GM23338 (cell line): ENCODE measurements around the gene ADRA2B. TPM values are rescaled to one million over a fixed set of nuclear protein-coding genes. Genes with fewer than 3 reads are reported as not detected.

ENCODE experiments used
- ATAC-seq: fragments of 200-7000 bp; cut with Tn5 transposase; 3 replicates; pipeline ENCODE4 v1.9.1; 2020
- DNase-seq: peaks from one replicate; pipeline ENCODE4 v3.0.0-alpha.2; 2015; ENCODE audit warnings: low spot score
- H2AFZ ChIP-seq: fragments of 200-600 bp; sonication (generic); 2 replicates; pipeline ENCODE4 v1.8.0; 2016; ENCODE audit warnings: antibody characterized with exemption, mild to moderate bottlenecking, moderate library complexity
- H3F3A ChIP-seq: fragments of 200-600 bp; sonication (generic); replicated peaks from 2 replicates; pipeline ENCODE4 v1.8.0; 2017; ENCODE audit warnings: antibody characterized with exemption, mixed run types, low read depth
- H3K27ac ChIP-seq: fragments of 200-600 bp; sonication (generic); 2 replicates; pipeline ENCODE4 v1.6.1; 2016; ENCODE audit warnings: low read depth
- H3K27me3 ChIP-seq: fragments of 200-600 bp; sonication (generic); 2 replicates; pipeline ENCODE4 v1.8.0; 2016; ENCODE audit warnings: mild to moderate bottlenecking, mixed run types, moderate library complexity; ENCODE audit not compliant: insufficient read depth
- H3K36me3 ChIP-seq: fragments of 200-600 bp; sonication (generic); 2 replicates; pipeline ENCODE4 v1.8.0; 2016; ENCODE audit warnings: mild to moderate bottlenecking; ENCODE audit not compliant: insufficient read depth
- H3K4me1 ChIP-seq: fragments of 200-600 bp; sonication (generic); 2 replicates; pipeline ENCODE4 v1.8.0; 2016; ENCODE audit warnings: mild to moderate bottlenecking, moderate library complexity; ENCODE audit not compliant: insufficient read depth
- H3K4me2 ChIP-seq: fragments of 200-600 bp; sonication (generic); 2 replicates; pipeline ENCODE4 v1.7.1; 2017; ENCODE audit warnings: mixed run types
- H3K4me3 ChIP-seq: fragments of 200-600 bp; sonication (generic); 2 replicates; pipeline ENCODE4 v1.6.1; 2016; ENCODE audit warnings: mixed run types
- H3K79me2 ChIP-seq: fragments of 200-600 bp; sonication (generic); replicated peaks from 2 replicates; pipeline ENCODE4 v1.8.0; 2017; ENCODE audit warnings: mild to moderate bottlenecking; ENCODE audit not compliant: insufficient read depth
- H3K9me2 ChIP-seq: fragments of 200-600 bp; sonication (generic); 2 replicates; pipeline ENCODE4 v1.8.0; 2017; ENCODE audit not compliant: insufficient read depth
- H4K20me1 ChIP-seq: fragments of 200-600 bp; sonication (generic); replicated peaks from 2 replicates; pipeline ENCODE4 v1.8.0; 2017; ENCODE audit warnings: mild to moderate bottlenecking; ENCODE audit not compliant: insufficient read depth
- H3K27ac Mint-ChIP-seq: 2 replicates; pipeline ENCODE4 v1.8.0; 2020; ENCODE audit warnings: inconsistent platforms, mild to moderate bottlenecking, moderate library complexity, mixed read lengths
- H3K27me3 Mint-ChIP-seq: 3 replicates; pipeline ENCODE4 v1.8.0; 2022; ENCODE audit warnings: low read depth, mild to moderate bottlenecking, moderate library complexity, mixed read lengths, inconsistent platforms; ENCODE audit not compliant: insufficient read depth, poor library complexity
- H3K36me3 Mint-ChIP-seq: 3 replicates; pipeline ENCODE4 v1.8.0; 2021; ENCODE audit warnings: low read depth, mild to moderate bottlenecking, inconsistent platforms, moderate library complexity, mixed read lengths
- H3K4me1 Mint-ChIP-seq: 3 replicates; pipeline ENCODE4 v1.8.0; 2020; ENCODE audit warnings: mild to moderate bottlenecking, inconsistent platforms, mixed read lengths
- H3K4me3 Mint-ChIP-seq: 3 replicates; pipeline ENCODE4 v1.8.0; 2021; ENCODE audit warnings: moderate library complexity, mild to moderate bottlenecking, inconsistent platforms, mixed read lengths
- H3K9me3 Mint-ChIP-seq: 3 replicates; pipeline ENCODE4 v1.8.0; 2020; ENCODE audit warnings: moderate library complexity, mild to moderate bottlenecking, inconsistent platforms, mixed read lengths
- CTCF ChIP-seq, 2 experiments: fragments of 200-600 bp in 1 of 2; sonication (generic) in 1 of 2; conservative IDR thresholded peaks; 2 replicates each; pipeline versions ENCODE4 v1.5.1 to v1.6.1; 2016 to 2017; ENCODE audit warnings: antibody characterized with exemption in 2 of 2, low read depth in 2 of 2, mild to moderate bottlenecking in 2 of 2, moderate library complexity in 1 of 2
- NANOG ChIP-seq: IDR thresholded peaks from 2 replicates; pipeline ENCODE4 v1.6.1; 2016; ENCODE audit warnings: antibody characterized with exemption, borderline replicate concordance
- ZNF114 ChIP-seq: fragments of 250-450 bp; sonication (Bioruptor Pico); IDR thresholded peaks from 2 replicates; pipeline ENCODE4 v1.5.0; 2020; ENCODE audit warnings: mild to moderate bottlenecking, moderate library complexity
- polyA plus RNA-seq: library from polyadenylated mRNA; unstranded; fragments of >200 nt; fragmentation: Nextera tagmentation; extraction: Ambion mirVana; gene quantifications from 2 replicates; pipeline ENCODE4 v1.2.1, GENCODE V29; 2016
- total RNA-seq: library from RNA; depleted of rRNA; stranded (reverse); fragments of >200 nt; shearing (Covaris generic); gene quantifications from 2 replicates; pipeline ENCODE4 v1.2.3, GENCODE V29; 2014
- TF ChIP-seq, protein P1 (sequence below): fragments of 250-450 bp; sonication (Bioruptor Pico); IDR thresholded peaks from 2 replicates; pipeline ENCODE4 v1.5.0; 2020; ENCODE audit warnings: mild to moderate bottlenecking, moderate library complexity
- TF ChIP-seq, protein P2 (sequence below): IDR thresholded peaks from one replicate; pipeline ENCODE4 v1.6.1; 2018; ENCODE audit warnings: antibody characterized with exemption; ENCODE audit not compliant: unreplicated experiment

ADRA2B gene
- total and polyA plus RNA-seq, 2 experiments from 2014 or later: 1.7 to 5.9 TPM

DNA sequence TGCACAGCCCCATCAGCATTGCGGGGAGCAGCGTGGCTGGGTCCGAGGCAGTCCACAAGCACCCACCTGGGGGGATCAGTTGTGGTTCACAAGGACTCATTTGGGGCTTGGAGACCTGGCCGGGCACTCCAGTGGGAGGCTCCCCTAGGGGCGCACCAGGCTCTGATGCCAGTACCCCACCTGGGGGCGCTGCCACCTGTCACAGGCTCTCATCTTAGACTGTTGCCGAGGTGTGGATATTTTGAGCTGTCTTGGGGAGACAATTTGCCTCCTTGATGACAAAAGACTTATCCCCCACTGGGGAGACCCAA, 3.0 kb downstream of the ADRA2B start:
- Histone ChIP-seq H3K27ac (no peak overlapping the region), H3K36me3 (no peaks in the 10 kb centered on the region), H3K4me2 (no peak overlapping the region), H4K20me1 (no peaks in the 10 kb centered on the region), H3K4me3 (no peak overlapping the region), H3K4me1 (peaks cover 18% of the 10 kb centered on the region), H3F3A (no peaks in the 10 kb centered on the region), H3K27me3 (peaks cover 27% of the 10 kb centered on the region), H3K9me2 (no peaks in the 10 kb centered on the region), H2AFZ (no peak overlapping the region), H3K79me2 (no peaks in the 10 kb centered on the region)
- peak; percentile 2; the same call in 2 of the 3 replicates for ATAC-seq
- DNase-seq: peak; percentile 57
- Mint-ChIP-seq H3K4me3 (no peak overlapping the region), H3K27ac (no peak overlapping the region), H3K4me1 (peaks cover 32% of the 10 kb centered on the region), H3K9me3 (peaks cover 4% of the 10 kb centered on the region; the same call in 2 of the 3 replicates), H3K27me3 (peaks cover 29% of the 10 kb centered on the region), H3K36me3 (no peaks in the 10 kb centered on the region)
- TF ChIP-seq CTCF (conservative IDR thresholded peaks at IDR 0.05; ENCODE audit: low read depth in 2 of 2) (peak; percentile 62 to 63), NANOG (no peak), ZNF114 (CRISPR knock-in tag) (no peak)

GRCh38 chr2:96112501-96113366, 3.6 kb downstream of the ADRA2B start:
- Histone ChIP-seq H3K27me3 (peaks cover 22% of the 10 kb centered on the region), H3K4me2 (no peak overlapping the region), H3K79me2 (no peaks in the 10 kb centered on the region), H3K4me1 (peaks cover 24% of the 10 kb centered on the region), H3K27ac (no peak overlapping the region), H2AFZ (no peak overlapping the region), H4K20me1 (no peaks in the 10 kb centered on the region), H3K4me3 (no peak overlapping the region), H3K36me3 (no peaks in the 10 kb centered on the region), H3F3A (no peaks in the 10 kb centered on the region), H3K9me2 (no peaks in the 10 kb centered on the region)
- Mint-ChIP-seq H3K27me3 (peaks cover 27% of the 10 kb centered on the region), H3K27ac (no peak overlapping the region), H3K9me3 (peaks cover 4% of the 10 kb centered on the region; the same call in 2 of the 3 replicates), H3K4me3 (no peak overlapping the region), H3K36me3 (no peaks in the 10 kb centered on the region), H3K4me1 (peaks cover 37% of the 10 kb centered on the region)
- DNase-seq: no peak
- ATAC-seq: no peak
- TF ChIP-seq, protein P1, sequence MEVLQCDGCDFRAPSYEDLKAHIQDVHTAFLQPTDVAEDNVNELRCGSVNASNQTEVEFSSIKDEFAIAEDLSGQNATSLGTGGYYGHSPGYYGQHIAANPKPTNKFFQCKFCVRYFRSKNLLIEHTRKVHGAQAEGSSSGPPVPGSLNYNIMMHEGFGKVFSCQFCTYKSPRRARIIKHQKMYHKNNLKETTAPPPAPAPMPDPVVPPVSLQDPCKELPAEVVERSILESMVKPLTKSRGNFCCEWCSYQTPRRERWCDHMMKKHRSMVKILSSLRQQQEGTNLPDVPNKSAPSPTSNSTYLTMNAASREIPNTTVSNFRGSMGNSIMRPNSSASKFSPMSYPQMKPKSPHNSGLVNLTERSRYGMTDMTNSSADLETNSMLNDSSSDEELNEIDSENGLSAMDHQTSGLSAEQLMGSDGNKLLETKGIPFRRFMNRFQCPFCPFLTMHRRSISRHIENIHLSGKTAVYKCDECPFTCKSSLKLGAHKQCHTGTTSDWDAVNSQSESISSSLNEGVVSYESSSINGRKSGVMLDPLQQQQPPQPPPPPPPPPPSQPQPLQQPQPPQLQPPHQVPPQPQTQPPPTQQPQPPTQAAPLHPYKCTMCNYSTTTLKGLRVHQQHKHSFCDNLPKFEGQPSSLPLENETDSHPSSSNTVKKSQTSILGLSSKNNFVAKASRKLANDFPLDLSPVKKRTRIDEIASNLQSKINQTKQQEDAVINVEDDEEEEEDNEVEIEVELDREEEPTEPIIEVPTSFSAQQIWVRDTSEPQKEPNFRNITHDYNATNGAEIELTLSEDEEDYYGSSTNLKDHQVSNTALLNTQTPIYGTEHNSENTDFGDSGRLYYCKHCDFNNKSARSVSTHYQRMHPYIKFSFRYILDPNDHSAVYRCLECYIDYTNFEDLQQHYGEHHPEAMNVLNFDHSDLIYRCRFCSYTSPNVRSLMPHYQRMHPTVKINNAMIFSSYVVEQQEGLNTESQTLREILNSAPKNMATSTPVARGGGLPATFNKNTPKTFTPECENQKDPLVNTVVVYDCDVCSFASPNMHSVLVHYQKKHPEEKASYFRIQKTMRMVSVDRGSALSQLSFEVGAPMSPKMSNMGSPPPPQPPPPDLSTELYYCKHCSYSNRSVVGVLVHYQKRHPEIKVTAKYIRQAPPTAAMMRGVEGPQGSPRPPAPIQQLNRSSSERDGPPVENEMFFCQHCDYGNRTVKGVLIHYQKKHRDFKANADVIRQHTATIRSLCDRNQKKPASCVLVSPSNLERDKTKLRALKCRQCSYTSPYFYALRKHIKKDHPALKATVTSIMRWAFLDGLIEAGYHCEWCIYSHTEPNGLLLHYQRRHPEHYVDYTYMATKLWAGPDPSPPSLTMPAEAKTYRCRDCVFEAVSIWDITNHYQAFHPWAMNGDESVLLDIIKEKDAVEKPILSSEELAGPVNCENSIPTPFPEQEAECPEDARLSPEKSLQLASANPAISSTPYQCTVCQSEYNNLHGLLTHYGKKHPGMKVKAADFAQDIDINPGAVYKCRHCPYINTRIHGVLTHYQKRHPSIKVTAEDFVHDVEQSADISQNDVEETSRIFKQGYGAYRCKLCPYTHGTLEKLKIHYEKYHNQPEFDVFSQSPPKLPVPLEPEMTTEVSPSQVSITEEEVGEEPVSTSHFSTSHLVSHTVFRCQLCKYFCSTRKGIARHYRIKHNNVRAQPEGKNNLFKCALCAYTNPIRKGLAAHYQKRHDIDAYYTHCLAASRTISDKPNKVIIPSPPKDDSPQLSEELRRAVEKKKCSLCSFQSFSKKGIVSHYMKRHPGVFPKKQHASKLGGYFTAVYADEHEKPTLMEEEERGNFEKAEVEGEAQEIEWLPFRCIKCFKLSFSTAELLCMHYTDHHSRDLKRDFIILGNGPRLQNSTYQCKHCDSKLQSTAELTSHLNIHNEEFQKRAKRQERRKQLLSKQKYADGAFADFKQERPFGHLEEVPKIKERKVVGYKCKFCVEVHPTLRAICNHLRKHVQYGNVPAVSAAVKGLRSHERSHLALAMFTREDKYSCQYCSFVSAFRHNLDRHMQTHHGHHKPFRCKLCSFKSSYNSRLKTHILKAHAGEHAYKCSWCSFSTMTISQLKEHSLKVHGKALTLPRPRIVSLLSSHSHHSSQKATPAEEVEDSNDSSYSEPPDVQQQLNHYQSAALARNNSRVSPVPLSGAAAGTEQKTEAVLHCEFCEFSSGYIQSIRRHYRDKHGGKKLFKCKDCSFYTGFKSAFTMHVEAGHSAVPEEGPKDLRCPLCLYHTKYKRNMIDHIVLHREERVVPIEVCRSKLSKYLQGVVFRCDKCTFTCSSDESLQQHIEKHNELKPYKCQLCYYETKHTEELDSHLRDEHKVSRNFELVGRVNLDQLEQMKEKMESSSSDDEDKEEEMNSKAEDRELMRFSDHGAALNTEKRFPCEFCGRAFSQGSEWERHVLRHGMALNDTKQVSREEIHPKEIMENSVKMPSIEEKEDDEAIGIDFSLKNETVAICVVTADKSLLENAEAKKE (CRISPR knock-in tag): no peak
- TF ChIP-seq CTCF (conservative IDR thresholded peaks at IDR 0.05; ENCODE audit: low read depth in 2 of 2): no peak
- no peak for TF ChIP-seq NANOG
- TF ChIP-seq, protein P2, sequence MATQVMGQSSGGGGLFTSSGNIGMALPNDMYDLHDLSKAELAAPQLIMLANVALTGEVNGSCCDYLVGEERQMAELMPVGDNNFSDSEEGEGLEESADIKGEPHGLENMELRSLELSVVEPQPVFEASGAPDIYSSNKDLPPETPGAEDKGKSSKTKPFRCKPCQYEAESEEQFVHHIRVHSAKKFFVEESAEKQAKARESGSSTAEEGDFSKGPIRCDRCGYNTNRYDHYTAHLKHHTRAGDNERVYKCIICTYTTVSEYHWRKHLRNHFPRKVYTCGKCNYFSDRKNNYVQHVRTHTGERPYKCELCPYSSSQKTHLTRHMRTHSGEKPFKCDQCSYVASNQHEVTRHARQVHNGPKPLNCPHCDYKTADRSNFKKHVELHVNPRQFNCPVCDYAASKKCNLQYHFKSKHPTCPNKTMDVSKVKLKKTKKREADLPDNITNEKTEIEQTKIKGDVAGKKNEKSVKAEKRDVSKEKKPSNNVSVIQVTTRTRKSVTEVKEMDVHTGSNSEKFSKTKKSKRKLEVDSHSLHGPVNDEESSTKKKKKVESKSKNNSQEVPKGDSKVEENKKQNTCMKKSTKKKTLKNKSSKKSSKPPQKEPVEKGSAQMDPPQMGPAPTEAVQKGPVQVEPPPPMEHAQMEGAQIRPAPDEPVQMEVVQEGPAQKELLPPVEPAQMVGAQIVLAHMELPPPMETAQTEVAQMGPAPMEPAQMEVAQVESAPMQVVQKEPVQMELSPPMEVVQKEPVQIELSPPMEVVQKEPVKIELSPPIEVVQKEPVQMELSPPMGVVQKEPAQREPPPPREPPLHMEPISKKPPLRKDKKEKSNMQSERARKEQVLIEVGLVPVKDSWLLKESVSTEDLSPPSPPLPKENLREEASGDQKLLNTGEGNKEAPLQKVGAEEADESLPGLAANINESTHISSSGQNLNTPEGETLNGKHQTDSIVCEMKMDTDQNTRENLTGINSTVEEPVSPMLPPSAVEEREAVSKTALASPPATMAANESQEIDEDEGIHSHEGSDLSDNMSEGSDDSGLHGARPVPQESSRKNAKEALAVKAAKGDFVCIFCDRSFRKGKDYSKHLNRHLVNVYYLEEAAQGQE: no peak
